DOHH2 (cell line): Measurements from ENCODE around the gene CGB8.
"Not testable (repeated sequence)": the region's sequence is repeated elsewhere in the genome, so short reads cannot be mapped to it uniquely, and the experiment has no call there.

Source experiments
- H3F3A ChIP-seq: fragments of 200-600 bp; sonication (generic), shearing (Covaris generic); 2 replicates; pipeline ENCODE4 v1.6.0; 2016; ENCODE audit warnings: antibody characterized with exemption, mild to moderate bottlenecking; ENCODE audit not compliant: control insufficient read depth, insufficient read depth
- H3K27ac ChIP-seq: fragments of 200-600 bp; sonication (generic); 2 replicates; pipeline ENCODE4 v1.5.1; 2014; ENCODE audit warnings: low read depth, mild to moderate bottlenecking, low read length, moderate library complexity
- H3K27me3 ChIP-seq: fragments of 200-600 bp; sonication (generic); 2 replicates; pipeline ENCODE4 v1.6.1; 2014; ENCODE audit warnings: mild to moderate bottlenecking, low read length, mixed read lengths; ENCODE audit not compliant: control insufficient read depth
- H3K36me3 ChIP-seq: fragments of 200-600 bp; sonication (generic); 2 replicates; pipeline ENCODE4 v1.6.1; 2014; ENCODE audit warnings: mild to moderate bottlenecking, low read length, moderate library complexity, mixed read lengths; ENCODE audit not compliant: control insufficient read depth
- H3K4me1 ChIP-seq: fragments of 200-600 bp; sonication (generic); 2 replicates; pipeline ENCODE4 v1.6.1; 2014; ENCODE audit warnings: mild to moderate bottlenecking, low read length, mixed read lengths; ENCODE audit not compliant: control insufficient read depth
- H3K4me2 ChIP-seq: fragments of 200-600 bp; sonication (generic); 2 replicates; pipeline ENCODE4 v1.6.0; 2014; ENCODE audit warnings: mild to moderate bottlenecking, low read length, moderate library complexity
- H3K4me3 ChIP-seq: fragments of 200-600 bp; sonication (generic); 2 replicates; pipeline ENCODE4 v1.5.1; 2014; ENCODE audit warnings: mild to moderate bottlenecking, low read length, mixed read lengths
- H3K79me2 ChIP-seq: fragments of 200-600 bp; sonication (generic); 2 replicates; pipeline ENCODE4 v1.6.1; 2014; ENCODE audit warnings: mild to moderate bottlenecking, low read length, mixed read lengths; ENCODE audit not compliant: control insufficient read depth
- H3K9me2 ChIP-seq: fragments of 200-600 bp; sonication (generic); replicated peaks from 2 replicates; pipeline ENCODE4 v1.6.1; 2014; ENCODE audit warnings: mild to moderate bottlenecking, low read length, mixed read lengths; ENCODE audit not compliant: control insufficient read depth
- H3K9me3 ChIP-seq: fragments of 200-600 bp; sonication (generic); 2 replicates; pipeline ENCODE4 v1.6.1; 2014; ENCODE audit warnings: antibody characterized with exemption, low read length, mixed read lengths; ENCODE audit not compliant: control insufficient read depth, insufficient read depth
- H4K20me1 ChIP-seq: fragments of 200-600 bp; sonication (generic); 2 replicates; pipeline ENCODE4 v1.6.0; 2014; ENCODE audit warnings: low read depth, mild to moderate bottlenecking, antibody characterized with exemption, low read length, moderate library complexity; ENCODE audit not compliant: control insufficient read depth, insufficient read depth
- EZH2phosphoT487 ChIP-seq: fragments of 200-600 bp; sonication (generic); IDR thresholded peaks from 2 replicates; pipeline ENCODE4 v1.6.1; 2017; ENCODE audit warnings: borderline replicate concordance, mild to moderate bottlenecking, antibody characterized with exemption, low read length, moderate library complexity, mixed read lengths
- TF ChIP-seq, protein P1 (sequence below): fragments of 200-600 bp; sonication (generic); IDR thresholded peaks from one replicate; pipeline ENCODE4 v1.5.1; 2014; ENCODE audit warnings: antibody characterized with exemption, mild to moderate bottlenecking, low read depth, low read length; ENCODE audit not compliant: poor library complexity, severe bottlenecking

The CGB8 gene

DNA sequence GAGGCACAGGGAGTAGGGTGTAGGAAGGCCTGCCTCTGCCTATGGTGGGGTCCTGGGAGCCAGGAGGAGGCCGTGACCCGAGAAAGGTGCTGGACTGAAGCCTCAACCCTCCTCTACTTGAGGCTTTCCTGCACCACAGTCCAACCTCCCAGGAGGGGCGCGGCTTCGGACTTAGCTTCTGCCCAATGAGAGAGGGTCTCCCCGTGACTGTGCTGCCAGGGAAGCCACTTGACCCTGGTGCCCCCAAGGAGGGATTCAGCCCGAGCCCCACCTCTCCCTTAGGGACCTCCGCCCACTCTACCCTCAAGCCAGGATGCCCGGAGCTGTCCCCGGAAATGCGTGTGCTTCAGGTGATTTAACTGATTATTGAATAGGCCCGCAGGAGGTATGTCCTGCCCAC, at the start of gene CGB8:
CGB8 (minus strand) TSS at position 101 of the 400 bp plus-strand sequence. CDS start 372 bp downstream, outside the sequence.
- not testable (repeated sequence) for H3K4me2 ChIP-seq, H3F3A ChIP-seq, H3K27ac ChIP-seq, H3K27me3 ChIP-seq, H3K4me1 ChIP-seq, H3K79me2 ChIP-seq, H3K36me3 ChIP-seq, H4K20me1 ChIP-seq, H3K9me2 ChIP-seq, H3K9me3 ChIP-seq, H3K4me3 ChIP-seq

DNA sequence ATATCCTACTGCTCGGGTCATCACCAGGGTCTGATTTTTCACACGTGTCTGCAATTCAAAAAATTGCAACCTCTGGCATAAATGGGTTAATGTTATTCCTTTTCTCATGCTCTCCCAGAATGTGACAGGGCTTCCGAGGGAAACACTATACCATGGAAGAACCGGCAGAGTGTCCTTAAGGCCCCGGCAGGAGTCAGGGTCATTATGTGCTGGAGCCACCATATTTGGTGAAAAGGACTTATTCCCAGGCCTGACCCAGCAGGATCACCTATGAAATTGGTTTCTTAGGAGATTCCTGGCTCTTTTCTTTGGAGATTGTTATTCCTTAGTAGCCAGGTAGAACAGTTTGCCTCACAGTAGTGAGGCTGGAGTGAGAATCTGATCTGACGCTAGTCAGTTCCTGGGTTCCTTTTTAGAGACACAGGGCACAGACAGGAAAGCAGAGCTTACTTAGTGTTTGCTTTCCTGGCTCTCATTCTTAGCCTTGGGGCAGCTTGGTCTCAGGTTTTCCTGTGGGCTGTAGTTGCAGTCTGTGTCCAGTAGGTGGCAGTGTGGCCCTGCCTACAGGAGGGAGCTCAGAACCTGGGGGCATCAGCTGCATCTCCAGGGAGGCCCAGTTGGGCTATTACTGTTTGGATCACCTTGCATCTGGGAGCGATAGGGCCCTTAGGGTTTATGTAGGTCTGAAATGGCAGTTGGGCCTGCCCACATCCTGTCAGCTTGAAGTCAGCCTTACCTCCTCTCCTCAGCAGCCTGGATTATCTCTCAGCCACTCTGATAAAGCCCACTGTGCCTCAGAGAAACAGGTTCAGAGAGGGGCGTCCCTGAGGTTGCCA, 48.8 kb upstream of the CGB8 start:
- H3K36me3 ChIP-seq: peaks cover 90% of the 10 kb centered on the region
- H4K20me1 ChIP-seq: peaks cover 17% of the 10 kb centered on the region; the same call in 1 of the 2 replicates
- H3K4me3 ChIP-seq: no peak overlapping the region
- TF ChIP-seq, protein P1, sequence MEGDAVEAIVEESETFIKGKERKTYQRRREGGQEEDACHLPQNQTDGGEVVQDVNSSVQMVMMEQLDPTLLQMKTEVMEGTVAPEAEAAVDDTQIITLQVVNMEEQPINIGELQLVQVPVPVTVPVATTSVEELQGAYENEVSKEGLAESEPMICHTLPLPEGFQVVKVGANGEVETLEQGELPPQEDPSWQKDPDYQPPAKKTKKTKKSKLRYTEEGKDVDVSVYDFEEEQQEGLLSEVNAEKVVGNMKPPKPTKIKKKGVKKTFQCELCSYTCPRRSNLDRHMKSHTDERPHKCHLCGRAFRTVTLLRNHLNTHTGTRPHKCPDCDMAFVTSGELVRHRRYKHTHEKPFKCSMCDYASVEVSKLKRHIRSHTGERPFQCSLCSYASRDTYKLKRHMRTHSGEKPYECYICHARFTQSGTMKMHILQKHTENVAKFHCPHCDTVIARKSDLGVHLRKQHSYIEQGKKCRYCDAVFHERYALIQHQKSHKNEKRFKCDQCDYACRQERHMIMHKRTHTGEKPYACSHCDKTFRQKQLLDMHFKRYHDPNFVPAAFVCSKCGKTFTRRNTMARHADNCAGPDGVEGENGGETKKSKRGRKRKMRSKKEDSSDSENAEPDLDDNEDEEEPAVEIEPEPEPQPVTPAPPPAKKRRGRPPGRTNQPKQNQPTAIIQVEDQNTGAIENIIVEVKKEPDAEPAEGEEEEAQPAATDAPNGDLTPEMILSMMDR: peak; percentile 100
- TF ChIP-seq EZH2phosphoT487: no peak
- no peaks in the 10 kb centered on the region for H3K9me2 ChIP-seq
- peaks cover 52% of the 10 kb centered on the region for H3K79me2 ChIP-seq
- H3K9me3 ChIP-seq: no peaks in the 10 kb centered on the region
- H3F3A ChIP-seq: peaks cover 11% of the 10 kb centered on the region
- H3K27ac ChIP-seq: no peak overlapping the region
- H3K4me1 ChIP-seq: no peaks in the 10 kb centered on the region
- no peaks in the 10 kb centered on the region for H3K27me3 ChIP-seq
- no peak overlapping the region for H3K4me2 ChIP-seq

DNA sequence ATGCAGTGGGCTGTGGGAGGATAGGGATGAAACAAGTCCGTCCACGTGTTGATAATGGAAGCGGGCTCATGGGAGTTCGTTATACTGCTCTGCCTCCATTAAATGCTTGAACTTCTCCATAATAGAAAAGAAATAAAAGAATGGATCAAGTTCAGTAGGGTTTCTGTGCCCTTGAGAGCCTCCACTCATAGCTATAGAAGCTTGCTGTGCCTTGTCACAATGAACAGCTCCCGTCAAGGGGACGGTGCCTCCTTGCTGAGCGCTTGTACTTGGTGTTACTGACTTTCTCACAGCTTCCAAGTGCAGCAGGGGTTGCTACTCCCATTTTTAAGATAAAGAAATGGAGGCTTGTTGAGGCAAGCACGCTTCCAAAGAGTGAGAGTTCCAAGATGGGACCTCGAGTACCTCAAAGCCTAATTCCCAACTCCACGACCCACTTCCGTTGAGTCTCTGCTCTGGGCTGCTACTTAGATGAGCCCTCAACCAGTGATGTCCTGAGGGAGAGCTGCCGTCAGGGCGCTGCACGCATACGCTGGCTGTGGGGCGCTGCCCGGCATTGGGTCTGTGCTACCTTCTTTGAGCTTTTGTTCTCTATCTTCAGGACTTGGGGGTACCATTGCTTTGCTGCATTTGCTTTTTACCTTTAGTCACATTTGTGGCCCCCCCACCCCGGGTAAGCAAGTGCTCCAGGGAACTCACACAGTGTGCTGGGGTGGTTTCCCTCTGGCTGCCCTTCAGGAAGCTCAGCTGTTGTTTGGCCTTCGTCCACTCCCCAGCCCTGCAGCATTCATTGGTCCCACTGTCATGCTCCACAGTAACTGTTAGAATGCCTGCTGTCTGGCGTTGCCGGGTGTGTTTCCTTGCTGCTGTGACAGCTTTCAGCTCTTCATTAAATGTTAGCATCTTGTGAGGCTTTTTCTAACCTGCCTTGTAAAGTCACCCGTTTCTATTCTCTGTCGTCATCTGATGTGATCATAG, 45.9 kb upstream of the CGB8 start:
- no peaks in the 10 kb centered on the region for H3K4me1 ChIP-seq
- peaks cover 23% of the 10 kb centered on the region; the same call in 1 of the 2 replicates for H4K20me1 ChIP-seq
- no peaks in the 10 kb centered on the region for H3K9me2 ChIP-seq
- H3K27ac ChIP-seq: no peak overlapping the region
- H3K4me2 ChIP-seq: no peak overlapping the region
- no peaks in the 10 kb centered on the region for H3K9me3 ChIP-seq
- H3K4me3 ChIP-seq: no peak overlapping the region
- peaks cover 92% of the 10 kb centered on the region for H3K36me3 ChIP-seq
- H3K27me3 ChIP-seq: no peaks in the 10 kb centered on the region
- TF ChIP-seq, protein P1: no peak
- no peak for TF ChIP-seq EZH2phosphoT487
- H3F3A ChIP-seq: peaks cover 11% of the 10 kb centered on the region
- H3K79me2 ChIP-seq: peaks cover 76% of the 10 kb centered on the region
